UCSD-AML1 (cell line): ENCODE data around the gene SOX6.

ENCODE experiments used
- DNase-seq: peaks from one replicate; lab custom pipeline; 2025; ENCODE audit not compliant: unreplicated experiment; lab: John Stamatoyannopoulos, UW

The SOX6 gene

GRCh38 chr11:16011396-16011795, 344.9 kb downstream of the SOX6 start:
- no peak for DNase-seq

- no peak for DNase-seq
These were observed 347.3 kb downstream of the SOX6 start for GRCh38 chr11:16009021-16009420.

DNA sequence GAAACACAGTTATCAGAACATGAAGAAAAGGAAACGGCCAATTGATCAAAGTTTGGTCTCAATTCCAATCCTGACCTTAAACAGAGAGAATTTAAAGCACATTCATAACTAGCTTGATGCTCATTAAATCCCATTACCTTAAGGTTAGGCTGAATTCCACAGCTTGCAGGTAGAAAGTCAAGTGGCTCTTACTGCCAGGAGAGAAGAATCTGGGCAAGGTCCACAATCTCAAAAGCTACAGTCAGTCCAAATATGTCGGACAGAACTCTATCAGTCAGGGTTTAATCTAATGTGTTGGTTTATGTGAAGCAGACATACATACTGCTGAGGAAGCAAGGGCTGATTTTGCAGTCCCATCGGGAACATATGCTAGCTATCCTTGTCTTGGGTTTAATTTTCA, 348.8 kb downstream of the SOX6 start:
- no peak for DNase-seq

DNA sequence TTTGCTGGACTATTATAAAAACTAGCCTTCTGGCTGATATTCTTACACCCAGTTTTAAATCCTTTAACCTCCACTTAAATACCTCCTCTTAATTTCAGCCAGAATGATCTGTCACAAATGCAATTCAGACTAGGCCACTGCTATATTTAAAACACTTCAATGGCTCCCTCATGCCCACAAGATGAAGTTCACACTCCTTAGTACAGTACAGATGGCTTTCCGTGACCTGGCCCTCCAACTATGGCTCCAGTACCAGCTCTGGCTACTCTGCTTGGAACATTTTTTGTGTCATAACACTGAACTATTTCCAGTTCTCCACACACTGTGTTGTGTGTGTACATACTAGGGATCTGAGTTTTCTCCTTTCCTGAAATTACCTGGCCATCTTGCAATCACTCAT, 353.4 kb downstream of the SOX6 start:
- DNase-seq: no peak

- DNase-seq: peak; percentile 9
These were observed 354.4 kb downstream of the SOX6 start for GRCh38 chr11:16001899-16002426.

GRCh38 chr11:16001044-16001568, 355.2 kb downstream of the SOX6 start:
- DNase-seq: no peak

DNA sequence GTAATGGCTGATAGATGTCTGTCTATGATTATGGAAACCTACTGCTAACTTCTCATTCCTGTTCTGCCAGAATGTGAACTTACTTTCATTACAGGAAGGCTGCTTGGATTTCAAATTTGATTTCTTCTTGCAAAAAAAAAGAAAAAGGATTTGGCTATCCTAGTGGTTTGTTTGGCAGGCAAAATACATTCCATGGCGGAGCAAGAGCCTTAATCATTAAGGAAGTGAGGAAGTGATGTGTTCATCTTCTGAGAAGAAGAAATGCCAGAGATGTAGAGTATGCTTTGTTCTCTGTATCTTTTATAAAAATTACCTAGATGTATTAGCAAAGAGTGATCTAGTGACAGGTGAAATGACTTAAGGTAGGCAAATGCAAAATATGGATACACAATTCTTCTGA, 356.3 kb downstream of the SOX6 start:
- no peak for DNase-seq

- peak; percentile 2 for DNase-seq
These were observed 363.0 kb downstream of the SOX6 start for GRCh38 chr11:15993345-15993744.

DNA sequence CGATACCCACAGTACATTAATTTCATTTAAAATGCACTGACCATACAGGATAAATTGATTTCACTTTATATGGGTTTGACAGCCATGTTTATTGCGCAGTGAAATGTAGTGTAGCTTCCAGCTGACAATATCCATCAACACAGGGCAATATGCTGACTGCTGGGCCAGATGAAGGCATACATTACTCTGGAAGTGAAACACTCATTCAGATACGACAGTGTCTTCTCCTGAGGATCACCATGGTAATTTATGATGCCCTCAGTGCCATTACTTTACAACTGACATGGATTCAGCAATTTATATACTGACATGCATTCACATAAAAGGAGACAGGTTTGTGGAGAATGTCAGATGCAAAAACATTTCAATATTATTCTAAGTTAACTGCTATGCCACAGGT, 365.1 kb downstream of the SOX6 start:
- no peak for DNase-seq

DNA sequence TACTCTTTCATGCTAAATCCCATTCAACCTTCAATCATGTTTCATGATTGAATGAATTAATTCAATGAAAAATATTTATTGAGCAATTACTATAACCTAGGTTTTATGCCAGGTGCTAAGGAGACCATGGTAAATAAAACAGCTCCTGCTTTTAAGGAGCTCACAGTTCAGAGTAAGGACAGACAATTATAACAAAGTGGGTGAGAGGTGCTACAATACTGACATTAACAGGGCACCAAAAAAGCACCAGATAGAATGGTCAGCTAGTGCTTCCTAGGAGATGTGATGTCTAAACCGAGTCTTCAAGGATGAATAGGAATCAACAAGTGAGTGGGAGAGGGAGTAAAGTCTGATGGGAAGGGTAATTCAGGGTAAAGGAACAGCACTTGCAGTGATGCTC, 366.7 kb downstream of the SOX6 start:
- no peak for DNase-seq

- peak; percentile 6 for DNase-seq
These were observed 367.6 kb downstream of the SOX6 start for GRCh38 chr11:15988693-15989231.

DNA sequence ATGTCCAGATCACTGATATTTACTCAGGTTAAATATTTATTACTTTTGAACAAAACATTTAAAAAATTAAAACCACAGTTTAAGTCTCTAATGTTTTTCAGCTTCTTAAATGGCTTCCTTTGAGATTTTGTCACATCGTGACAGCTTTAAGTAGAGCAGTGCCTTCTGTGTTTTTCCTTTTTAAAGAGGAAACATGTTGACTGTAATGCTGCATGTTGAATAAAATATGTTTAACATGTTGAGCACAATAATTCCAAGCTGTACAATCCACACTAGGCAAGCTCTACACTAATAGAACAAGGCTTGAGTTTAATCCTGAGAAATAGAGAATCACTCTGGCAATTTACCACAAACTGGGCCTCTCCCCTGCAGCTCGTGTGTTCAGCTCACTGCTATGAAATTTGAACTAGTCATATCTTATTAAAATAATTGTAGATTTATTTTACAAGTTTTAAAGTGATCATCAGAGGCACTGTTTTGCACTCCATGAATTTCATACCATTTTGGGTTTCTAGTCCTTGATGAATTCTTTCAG, 368.3 kb downstream of the SOX6 start:
- DNase-seq: no peak

DNA sequence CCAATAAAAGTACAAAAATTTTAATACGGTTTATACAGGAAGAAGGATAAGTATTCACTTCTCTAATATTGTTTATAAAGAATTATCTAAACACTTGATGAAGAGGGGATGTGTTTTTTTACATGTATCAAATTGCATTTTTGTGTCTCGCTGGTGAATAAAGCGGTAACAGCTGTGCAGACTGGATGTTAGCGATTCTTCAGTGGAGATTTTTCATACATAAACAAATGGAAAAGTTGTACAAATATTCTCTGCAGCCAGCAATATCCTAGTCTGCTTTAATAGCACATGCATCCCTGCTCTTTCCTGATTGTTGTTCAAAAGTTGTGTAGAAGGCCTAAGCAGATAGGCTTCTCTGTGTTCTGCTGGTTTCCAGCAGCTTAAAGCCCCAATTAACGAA, 369.3 kb downstream of the SOX6 start:
- DNase-seq: no peak

DNA sequence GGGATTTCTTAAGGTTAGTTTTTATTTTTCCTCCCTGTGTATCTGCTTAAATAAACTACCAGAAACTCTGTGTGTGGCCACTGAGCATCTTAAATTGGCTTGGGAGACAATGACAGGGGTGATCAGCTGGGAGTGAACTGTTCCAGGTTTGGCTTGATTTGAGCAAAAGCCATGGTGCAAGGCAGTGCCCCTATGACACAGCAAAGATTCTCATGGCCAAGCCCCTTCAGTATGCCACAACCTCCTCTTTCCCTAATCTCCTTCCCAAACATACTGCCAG, 370.5 kb downstream of the SOX6 start:
- DNase-seq: peak; percentile 7

DNA sequence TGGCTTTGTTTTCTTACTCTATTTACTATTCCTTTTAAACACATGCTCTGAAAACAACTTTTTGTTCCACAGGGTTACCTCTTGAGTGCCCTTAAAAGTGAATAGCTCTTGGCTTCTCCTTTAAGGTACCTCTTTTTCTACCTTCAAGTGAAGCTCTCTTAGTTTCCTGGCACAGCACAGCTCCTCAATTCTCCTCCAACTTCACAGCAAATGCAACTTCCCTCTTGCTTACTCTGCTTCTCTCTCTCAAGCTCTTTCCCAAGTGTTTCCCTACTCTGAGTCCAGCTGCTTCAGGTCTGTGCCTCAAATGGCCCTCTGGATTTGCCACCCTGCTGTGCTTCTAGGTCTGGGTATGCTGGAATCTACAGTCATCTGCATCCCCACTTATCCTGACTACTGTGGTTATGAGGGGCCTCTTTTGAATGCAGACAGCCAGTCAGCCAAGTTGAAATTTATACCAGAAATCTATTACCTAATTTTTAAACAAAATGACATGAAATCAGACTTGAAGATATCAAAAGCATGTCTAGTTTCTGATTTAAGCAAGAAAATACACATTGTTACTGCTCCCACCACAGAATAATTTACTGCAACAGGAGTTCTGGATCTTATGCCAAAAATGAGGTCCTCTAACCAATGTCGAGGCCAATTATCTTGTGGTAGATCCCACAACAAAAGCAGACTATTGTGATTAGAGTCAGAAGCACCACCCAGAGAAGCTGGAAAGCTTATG, 371.1 kb downstream of the SOX6 start:
- no peak for DNase-seq

- no peak for DNase-seq
These were observed 375.1 kb downstream of the SOX6 start for GRCh38 chr11:15981292-15981691.

DNA sequence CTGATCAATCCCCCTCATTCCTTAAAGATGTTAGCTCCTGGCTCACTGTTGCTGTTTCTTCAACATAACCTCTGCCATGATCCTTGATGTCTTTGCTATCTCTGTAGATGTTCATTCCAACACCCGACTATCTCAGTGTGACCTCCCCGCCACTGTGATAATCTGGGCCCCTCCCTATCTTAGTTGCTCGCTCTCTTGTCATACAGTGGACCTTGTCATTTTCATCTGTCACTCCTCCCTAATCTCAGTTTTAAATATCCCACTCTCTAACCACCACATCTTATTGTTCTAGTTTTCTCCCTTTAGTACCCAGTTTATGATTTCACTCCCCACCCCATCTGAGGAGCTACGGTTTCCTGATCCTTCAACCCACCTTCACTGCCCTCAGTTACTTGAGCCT, 379.2 kb downstream of the SOX6 start:
- DNase-seq: no peak

GRCh38 chr11:15976433-15977045, 379.8 kb downstream of the SOX6 start:
- DNase-seq: peak; percentile 2

DNA sequence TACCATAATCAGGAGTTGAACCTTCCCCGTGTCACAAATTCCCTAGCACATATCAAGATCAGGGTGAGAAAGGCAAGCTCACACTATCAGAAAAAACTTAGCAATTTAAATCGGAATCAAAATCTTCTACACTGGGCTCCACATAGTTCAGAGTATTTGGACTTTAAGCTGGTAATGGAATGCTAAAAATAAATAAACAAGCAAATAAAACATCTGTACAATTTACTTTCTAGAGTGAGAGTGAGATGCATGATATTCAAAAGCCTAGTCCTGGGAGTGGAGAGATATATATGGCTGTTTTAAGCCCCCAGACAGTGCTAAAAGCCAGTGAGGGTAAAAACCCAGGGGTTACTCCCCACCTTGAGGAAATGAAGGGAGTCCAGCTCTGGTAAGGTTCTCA, 380.6 kb downstream of the SOX6 start:
- no peak for DNase-seq

DNA sequence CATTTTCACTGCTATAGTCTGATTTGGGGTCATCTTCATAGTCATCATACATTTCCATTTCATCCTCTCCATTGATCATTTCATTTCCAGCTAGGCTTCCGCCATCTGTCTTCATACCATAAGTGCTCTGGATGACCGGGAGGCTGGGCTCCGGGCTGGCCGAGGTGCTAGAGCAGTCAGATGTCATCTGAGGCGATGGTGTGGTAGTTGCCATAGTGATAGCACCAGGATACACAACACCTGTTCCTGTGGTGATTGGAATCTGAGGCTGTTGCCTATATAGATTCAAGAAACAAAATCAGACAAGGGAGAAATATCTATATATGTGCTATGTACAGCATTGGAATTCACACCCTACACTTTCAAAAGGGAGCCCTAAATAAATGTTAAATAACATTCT, 383.5 kb downstream of the SOX6 start:
- no peak for DNase-seq

GRCh38 chr11:15971215-15971546, 385.2 kb downstream of the SOX6 start:
- no peak for DNase-seq

- DNase-seq: no peak
These were observed 385.7 kb downstream of the SOX6 start for GRCh38 chr11:15970506-15971214.
